Tongue (tissue), 2 donors: ENCODE results near the gene KCNIP1. TPM values are rescaled to one million over a fixed set of nuclear protein-coding genes. Genes with fewer than 3 reads are reported as not detected.
"Not testable (repeated sequence)": the region's sequence is repeated elsewhere in the genome, so short reads cannot be mapped to it uniquely, and the experiment has no call there.

Experiments
- DNase-seq: peaks from one replicate; pipeline ENCODE4 v3.0.0-alpha.2; 2015
- total RNA-seq: library from RNA; depleted of rRNA; stranded (reverse); fragments of >200 nt; gene quantifications from one replicate; pipeline ENCODE4 v1.2.3, GENCODE V29; 2014

The KCNIP1 gene
- total RNA-seq, 1 donor from 2014 or later, result 4.2 TPM

- no peak for DNase-seq
These were observed 247.0 kb downstream of the KCNIP1 start for GRCh38 chr5:170750791-170751190.

- no peak for DNase-seq
These were observed 247.8 kb downstream of the KCNIP1 start for GRCh38 chr5:170751631-170752030.

DNA sequence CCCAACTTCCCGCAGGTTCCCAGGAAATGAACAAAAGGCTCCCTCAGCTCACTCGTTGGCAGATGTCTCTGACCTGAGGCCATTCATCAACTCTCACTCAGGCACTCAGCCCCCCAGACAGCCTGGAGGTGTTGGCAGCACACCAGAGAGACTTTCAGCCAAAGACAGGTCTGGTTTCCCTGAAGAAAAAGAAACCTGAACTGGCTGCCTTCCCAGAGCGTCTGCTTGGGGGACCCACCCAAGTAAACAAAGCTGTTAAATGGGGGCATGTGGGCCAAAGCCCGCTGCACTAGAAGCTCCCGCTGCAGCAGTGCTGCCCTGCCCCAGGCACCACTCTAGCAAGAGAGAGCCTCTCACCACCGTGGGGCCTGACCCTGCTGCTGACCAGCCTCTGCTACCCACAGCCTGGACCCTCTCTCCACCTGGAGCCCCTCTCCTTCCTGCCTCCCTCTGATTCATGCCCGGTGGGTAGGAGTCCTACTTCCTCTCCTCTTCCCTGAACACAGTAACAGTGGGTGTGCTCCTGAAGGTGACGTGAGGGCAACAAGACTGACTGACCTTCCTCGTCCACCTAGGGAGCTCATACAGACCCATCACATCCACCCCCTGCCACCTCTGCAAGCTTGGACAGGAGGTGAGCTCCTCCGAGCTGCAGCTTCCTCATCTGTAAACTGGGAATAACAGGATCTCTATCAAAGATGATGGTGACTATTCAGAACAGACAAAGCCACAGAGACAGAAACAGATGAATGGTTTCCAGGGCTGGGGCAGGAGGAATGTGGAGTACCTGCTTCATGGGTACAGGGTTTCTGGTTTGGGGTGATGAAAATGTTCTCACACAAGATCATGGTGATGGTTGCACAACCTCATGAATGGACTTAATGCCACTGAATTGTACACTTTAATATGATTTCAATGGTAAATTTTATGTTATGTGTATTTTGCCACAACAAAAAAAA, 248.7 kb downstream of the KCNIP1 start:
- DNase-seq, result peak; percentile 83

GRCh38 chr5:170753311-170753710, 249.5 kb downstream of the KCNIP1 start:
- DNase-seq, result peak; percentile 38

DNA sequence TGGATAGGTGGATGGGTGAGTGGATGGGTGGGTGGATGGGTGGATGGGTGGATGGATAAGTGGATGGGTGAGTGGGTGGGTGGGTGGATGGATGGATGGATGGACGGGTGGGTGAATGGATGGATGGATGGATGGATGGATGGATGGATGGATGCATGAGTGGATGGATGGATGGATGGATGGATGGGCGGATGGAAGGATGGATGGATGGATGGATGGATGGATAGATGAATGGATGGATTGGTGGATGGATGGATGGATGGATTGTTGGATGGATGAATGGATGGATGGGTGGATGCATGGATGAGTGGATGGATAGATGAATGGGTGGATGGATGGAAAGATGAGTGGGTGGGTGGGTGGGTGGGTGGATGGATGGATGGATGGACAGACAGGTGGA, 250.7 kb downstream of the KCNIP1 start:
- DNase-seq, result not testable (repeated sequence)

DNA sequence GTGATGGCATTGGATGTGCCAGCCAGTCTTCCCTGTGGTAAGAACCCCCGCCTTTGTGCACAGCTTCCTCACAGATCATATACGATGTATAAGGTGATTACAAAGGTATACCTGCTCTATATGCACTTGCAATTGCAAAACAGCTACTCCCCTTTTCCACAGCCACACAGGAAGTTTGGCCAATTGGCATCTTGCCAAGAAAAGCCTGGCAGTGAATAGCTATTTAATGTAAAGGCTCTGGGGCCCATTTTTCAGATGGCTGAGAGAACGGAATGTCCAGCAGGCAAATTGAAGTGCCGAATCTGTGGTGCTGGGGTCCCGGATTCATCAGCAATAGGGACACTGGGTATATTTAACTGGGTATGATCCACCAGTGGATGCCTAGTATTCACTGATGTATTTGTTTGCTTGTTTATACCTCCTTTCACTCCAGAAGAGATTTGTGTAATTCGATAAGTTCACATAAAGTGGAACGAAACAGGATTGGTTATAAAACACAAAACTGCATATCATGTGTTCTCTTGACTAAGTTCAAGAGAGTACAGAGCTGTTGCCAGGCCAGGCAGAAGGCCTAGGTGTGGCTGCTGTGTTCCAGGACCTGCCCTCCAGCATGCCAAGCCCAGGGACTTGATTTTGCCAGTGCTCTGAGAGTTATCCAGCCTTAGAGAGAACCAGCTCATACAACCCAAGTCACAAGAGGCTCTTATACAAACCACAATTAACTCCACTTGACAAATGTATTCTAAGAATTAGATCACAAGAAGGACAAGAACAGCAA, 252.0 kb downstream of the KCNIP1 start:
- DNase-seq, result no peak

DNA sequence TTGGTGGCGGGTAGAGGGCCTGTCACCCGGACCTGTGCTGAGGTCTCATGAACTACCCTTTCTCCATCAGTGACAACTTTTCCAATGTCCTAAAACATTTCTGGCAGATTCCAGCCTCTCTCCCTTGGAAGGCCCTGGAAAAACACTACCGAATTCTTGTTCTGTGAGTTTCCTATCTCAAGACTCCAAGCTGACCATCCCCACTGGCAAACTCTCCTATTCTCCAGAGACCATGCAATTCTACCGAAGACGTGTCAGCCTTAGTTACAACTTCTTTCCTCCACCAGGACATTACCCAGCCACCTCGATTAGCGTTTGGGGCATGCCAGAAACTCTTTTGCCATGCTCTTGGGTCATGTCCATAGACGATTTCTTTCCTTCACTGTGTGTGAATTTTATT, 252.9 kb downstream of the KCNIP1 start:
- DNase-seq, result no peak

DNA sequence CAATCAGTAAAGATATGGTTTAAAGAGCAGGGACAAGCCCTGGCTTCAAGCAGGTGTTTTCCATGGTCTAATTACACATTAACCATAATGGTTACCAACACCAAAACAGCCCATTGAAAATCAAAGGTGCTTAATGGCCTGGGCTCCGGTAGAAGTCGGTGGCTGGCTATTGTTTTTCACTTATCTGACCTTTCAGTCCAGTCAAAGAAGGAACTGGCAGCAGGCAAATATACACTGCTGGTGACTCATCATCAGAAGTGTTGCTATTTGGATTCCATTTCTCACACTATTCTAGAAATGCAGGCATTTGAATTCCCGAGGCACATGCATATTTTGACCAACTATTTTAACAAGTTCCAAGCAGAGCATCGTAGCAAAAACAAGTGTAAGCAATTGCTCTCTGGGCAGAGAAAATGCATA, 253.4 kb downstream of the KCNIP1 start:
- DNase-seq, result no peak

GRCh38 chr5:170757669-170758068, 253.8 kb downstream of the KCNIP1 start:
- DNase-seq, result no peak

DNA sequence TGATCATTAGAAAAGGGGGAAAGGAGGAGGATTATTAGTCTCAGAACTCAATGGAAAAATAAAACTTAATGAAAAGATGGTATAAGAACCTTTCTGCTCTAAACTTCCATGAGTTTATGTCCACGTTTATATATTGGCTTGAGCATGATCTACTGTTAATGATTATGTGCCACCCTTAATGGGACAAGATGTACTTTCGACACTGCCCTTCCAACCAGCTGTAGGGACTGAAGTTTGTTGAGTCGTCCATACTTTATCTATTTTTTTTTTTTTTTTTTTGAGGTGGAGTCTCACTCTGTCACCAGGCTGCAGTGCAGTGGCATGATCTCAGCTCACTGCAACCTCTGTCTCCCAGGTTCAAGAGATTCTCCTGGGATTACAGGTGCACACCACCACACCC, 254.7 kb downstream of the KCNIP1 start:
- no peak for DNase-seq

GRCh38 chr5:170760113-170760512, 256.3 kb downstream of the KCNIP1 start:
- DNase-seq, result no peak

GRCh38 chr5:170761048-170761707, 257.4 kb downstream of the KCNIP1 start:
- DNase-seq, result no peak

- no peak for DNase-seq
These were observed 257.9 kb downstream of the KCNIP1 start for GRCh38 chr5:170761708-170762066.

DNA sequence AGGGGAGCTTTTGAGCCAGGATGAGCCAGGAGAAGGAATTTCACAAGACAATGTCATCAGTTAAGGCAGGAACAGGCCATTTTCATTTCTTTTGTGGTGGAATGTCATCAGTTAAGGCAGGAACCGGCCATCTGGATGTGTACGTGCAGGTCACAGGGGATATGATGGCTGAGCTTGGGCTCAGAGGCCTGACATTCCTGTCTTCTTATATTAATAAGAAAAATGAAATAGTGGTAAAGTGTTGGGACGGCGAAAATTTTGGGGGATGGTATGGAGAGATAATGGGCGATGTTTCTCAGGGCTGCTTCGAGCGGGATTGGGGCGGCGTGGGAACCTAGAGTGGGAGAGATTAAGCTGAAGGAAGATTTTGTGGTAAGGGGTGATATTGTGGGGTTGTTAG, 258.5 kb downstream of the KCNIP1 start:
- not testable (repeated sequence) for DNase-seq

DNA sequence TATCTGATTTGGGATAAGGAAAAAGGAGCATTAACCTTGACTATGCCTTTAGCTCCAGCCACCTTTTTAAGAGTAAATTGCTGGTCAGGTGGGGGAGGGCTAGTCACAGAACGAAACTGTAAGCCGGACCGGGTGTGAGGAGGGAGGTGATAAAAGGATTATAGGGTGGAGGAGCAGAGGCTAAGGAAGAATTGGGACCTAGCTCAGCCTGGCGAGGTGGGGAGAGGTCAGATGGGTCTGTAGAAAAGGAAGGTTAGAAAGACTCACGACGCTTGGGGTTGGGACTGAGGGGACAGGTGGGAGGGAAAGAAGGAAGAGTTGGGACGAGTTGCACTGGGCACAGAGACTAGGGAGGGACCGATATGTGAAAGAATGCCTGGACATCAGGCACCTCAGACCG, 262.0 kb downstream of the KCNIP1 start:
- not testable (repeated sequence) for DNase-seq

- peak; percentile 40 for DNase-seq
These were observed 265.4 kb downstream of the KCNIP1 start for GRCh38 chr5:170769246-170769645.

DNA sequence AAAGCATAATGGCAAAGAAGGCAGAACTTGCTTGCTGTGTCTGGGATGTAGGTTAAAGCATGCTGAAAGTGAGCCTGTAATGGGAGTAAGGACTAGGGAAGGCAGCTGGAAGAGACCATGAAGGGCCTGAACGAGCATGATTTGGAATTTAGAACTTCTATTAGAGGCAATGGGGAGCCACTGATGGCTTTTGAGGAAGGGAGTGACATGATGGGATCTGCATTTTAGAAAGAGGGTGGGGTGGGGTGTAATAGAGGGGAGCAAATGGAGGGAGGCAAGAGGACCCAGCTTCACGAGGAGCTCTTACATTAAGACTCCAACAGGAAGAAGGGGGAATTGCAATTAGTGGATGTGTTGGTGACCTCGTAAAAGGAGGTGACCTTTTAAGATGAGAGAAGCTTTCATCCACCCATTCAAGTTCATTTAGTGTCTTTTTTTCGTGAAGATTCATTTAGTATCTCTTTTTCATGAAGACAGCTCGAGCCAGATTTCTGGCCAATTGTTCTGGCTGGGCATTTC, 266.1 kb downstream of the KCNIP1 start:
- DNase-seq, result no peak

GRCh38 chr5:170771496-170771895, 267.7 kb downstream of the KCNIP1 start:
- no peak for DNase-seq

DNA sequence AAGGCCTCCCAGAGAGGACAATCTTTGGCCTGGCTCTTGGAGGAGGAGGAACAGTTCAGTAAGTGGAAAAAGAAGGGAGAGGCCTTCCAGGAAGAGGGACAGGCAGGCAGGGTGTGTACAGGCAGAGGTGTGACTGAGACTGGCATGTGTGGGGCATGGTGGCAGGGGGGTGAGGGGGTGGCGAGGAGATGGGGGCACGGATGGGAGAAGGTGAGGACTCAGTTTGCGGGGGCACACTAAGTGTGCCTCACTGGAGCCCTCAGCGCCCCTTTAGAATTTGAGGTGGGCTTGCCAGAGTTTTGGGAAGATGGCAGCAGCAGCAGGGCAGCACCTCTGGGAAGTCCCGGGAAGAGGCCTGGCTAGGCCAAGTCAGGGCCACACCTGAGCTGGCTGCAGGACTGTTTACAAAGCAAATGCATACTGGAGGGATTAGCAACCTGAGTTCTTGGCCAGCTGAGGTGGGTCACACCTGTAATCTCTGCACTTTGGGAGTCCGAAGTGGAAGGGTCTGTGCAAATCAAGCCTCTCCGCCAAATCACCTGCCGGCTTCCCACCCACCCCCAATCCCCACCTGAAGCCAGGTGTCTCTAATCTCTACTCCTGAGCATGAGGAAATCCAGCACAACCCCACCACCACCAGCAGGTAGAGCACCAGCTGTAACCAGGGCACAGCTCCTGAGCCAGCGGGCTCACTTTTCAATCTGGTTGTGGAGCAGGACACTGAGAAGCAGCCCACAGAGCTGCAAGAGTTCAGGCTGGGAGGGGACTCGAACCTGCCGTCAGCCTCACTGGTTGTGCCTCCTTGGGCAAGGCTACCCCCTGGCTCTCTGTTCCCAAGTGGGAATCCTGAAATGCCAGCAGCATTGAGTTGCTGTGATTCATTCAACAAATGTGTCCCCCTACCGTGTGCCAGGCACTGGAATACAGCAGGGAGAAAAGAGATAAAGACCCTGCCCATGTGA, 269.5 kb downstream of the KCNIP1 start:
- DNase-seq, result no peak

DNA sequence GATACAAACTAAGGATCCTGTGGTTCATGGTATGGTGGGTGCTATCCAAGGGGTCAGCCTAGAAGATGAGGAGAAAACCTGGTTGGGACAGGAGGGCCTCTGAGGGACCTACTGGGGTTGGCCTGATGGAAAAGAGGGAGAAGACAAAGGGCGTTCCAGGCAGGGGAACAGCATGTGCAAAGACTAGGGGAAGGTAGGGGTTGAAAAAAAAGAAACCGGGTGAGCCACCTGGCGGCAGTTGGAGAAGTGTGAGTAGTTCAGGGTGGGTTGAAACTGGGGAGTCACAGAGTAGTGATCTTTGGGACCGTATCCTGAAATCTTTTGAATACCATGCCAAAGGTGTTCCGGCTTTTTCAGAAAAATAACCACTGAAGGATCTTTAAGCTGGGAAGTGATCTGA, 271.0 kb downstream of the KCNIP1 start:
- no peak for DNase-seq

DNA sequence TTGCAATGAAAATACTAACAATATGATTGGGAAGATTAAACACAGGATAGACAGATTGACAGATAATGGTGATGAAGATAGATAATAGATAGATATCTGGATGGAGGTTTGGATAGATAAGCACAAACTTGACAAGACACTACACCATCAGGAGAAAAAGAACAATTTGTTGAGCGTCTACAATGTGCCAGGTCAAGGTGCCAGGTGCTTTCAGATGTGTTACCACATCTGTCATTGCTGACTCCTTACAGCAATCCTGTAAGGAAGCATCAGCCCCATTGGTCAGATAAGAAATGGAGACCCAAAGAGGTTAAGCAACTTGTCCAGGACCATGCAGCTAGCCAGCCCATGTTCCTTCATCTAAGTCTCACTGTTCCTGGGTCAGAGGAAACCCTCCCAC, 278.1 kb downstream of the KCNIP1 start:
- no peak for DNase-seq
